ENCODE results near the gene MYMK. TPM values are rescaled to one million over a fixed set of nuclear protein-coding genes. Genes with fewer than 3 reads are reported as not detected.

MYMK gene
- total and polyA plus RNA-seq, 2 of the 8 experiments (the other 6 are each of a cell fraction or from before 2014, with no cell fraction given): not detected

DNA sequence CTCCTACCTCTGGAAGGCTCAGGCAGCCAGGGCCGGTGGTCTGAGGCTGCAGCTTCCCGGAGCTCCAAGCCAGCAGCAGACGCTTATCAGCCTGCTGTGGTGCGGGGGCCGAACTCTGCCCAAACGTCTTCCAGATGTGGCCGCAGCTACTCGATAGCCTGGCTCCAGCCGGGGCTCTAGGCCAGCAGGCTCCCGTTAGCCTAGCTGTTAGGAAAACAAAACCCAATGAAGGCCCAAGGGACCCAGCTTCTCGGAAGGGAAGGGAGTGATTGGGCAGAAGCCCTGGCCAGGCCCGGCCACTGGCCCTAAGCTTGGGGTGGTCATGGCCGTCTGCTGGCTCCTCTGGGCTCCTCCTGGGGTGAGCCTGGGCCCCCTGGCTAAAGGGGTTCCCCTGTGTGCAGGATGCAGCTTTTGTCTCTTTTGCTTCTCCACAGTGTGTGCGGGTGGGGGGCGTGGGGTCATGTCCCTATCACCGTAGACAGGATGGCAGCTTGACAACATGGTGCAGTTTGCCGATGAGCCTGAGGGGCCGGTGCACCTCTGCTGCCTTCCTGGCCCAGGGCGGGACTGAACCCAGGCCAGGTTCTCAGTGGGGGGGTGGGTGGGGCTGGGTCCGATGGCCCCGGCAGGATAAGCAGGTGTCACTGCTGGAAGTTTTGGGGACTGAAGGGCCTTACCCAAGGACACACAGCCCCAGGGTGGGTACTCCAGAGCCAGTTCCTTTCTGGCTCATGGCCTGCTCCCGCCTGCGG is 18.7 kb downstream of the MYMK start:
- POLR2A ChIA-PET (ENCODE audit: partially characterized antibody): no interaction called here
- no peak overlapping the region for H2BK20ac ChIP-seq (ENCODE audit: low read length)
- H2BK15ac ChIP-seq (ENCODE audit: low read length): no peak overlapping the region
- H3K23me2 ChIP-seq (ENCODE audit: low read depth, low read length): 0 out of 2 replicates have a peak, but pooled peaks cover 1% of the 10 kb centered on the region
- no peak overlapping the region for H3K18ac ChIP-seq (ENCODE audit: extremely low read depth, low read length)
- H2BK120ac ChIP-seq (replicated peaks; ENCODE audit: low read depth, low read length): no peak overlapping the region
- no peaks in the 10 kb centered on the region for H3K79me1 ChIP-seq (ENCODE audit: low read depth, low read length)
- H3K4me1 ChIP-seq (replicated peaks in 1 of 4; ENCODE audit: control insufficient read depth in 3 of 4, insufficient read depth in 4 of 4, low read length in 3 of 4): peaks cover 0 to 15% (median 12%) of the 10 kb centered on the region in 4 experiments; a peak in 6 of 7 replicates
- no peak overlapping the region for H4K91ac ChIP-seq (replicated peaks; ENCODE audit: insufficient read length, low read length)
- H2BK5ac ChIP-seq (ENCODE audit: low read depth, low read length): no peak overlapping the region
- no peak overlapping the region for H3K23ac ChIP-seq (ENCODE audit: insufficient read length)
- H3K27me3 ChIP-seq (replicated peaks in 1 of 4; ENCODE audit: control insufficient read depth in 3 of 4, extremely low read depth in 1 of 4, insufficient read depth in 3 of 4, low read length in 3 of 4): peaks cover 0 to 2% (median 0%) of the 10 kb centered on the region in 4 experiments; a peak in 2 of 7 replicates
- CTCF ChIA-PET (ENCODE audit: partially characterized antibody): interaction anchor here (0.5 to 3.0 kb wide), 11 partner anchors 11 to 261 kb away, joined by 3 to 13 read pairs (median 4); partner anchors contain the start of genes ADAMTSL2 and MYMK
- no peak overlapping the region for H3K4me3 ChIP-seq (ENCODE audit: extremely low read depth in 1 of 4, insufficient read depth in 2 of 4, low read depth in 3 of 4, low read length in 4 of 4)
- H4K20me1 ChIP-seq (replicated peaks in 1 of 2; ENCODE audit: control insufficient read depth in 1 of 2, insufficient read depth in 2 of 2, low read length in 2 of 2): no peaks in the 10 kb centered on the region
- no peak for DNase-seq (ENCODE audit: low read depth in 1 of 2, low spot score in 2 of 2)
- H3K14ac ChIP-seq (ENCODE audit: insufficient read length): no peak overlapping the region
- H3K4me2 ChIP-seq (ENCODE audit: insufficient read depth in 1 of 2, low read depth in 2 of 2, low read length in 2 of 2): no peak overlapping the region
- no peak overlapping the region for H4K8ac ChIP-seq (ENCODE audit: extremely low read depth, insufficient read depth, low read length)
- H3K9me3 ChIP-seq (ENCODE audit: insufficient read depth in 2 of 2, low read depth in 1 of 2, low read length in 1 of 2): peaks cover 2 to 11% of the 10 kb centered on the region in 2 experiments; a peak in 2 of 4 replicates
- no peak for FAIRE-seq
- H2AK5ac ChIP-seq (ENCODE audit: low read depth, low read length): no peak overlapping the region
- H3K4ac ChIP-seq (replicated peaks; ENCODE audit: insufficient read length, low read depth, low read length): no peak overlapping the region
- no peak overlapping the region for H3K9ac ChIP-seq (replicated peaks in 1 of 4; ENCODE audit: extremely low read depth in 1 of 4, low read depth in 3 of 4, low read length in 3 of 4)
- no peak overlapping the region for H3K56ac ChIP-seq (replicated peaks; ENCODE audit: insufficient read length, low read depth, low read length)
- WGBS, 2 experiments (ENCODE audit: extremely low coverage in 1 of 2, insufficient coverage in 1 of 2, insufficient read length in 1 of 2, insufficient replicate concordance in 2 of 2, low coverage in 1 of 2, low lambda C conversion rate in 2 of 2, missing lambda C conversion rate in 1 of 2): 89% methylated on average over 16 of the region's 23 CpGs; no CpG with 5 or more reads in 1 of the 2 experiments
- TF ChIP-seq, protein P1, sequence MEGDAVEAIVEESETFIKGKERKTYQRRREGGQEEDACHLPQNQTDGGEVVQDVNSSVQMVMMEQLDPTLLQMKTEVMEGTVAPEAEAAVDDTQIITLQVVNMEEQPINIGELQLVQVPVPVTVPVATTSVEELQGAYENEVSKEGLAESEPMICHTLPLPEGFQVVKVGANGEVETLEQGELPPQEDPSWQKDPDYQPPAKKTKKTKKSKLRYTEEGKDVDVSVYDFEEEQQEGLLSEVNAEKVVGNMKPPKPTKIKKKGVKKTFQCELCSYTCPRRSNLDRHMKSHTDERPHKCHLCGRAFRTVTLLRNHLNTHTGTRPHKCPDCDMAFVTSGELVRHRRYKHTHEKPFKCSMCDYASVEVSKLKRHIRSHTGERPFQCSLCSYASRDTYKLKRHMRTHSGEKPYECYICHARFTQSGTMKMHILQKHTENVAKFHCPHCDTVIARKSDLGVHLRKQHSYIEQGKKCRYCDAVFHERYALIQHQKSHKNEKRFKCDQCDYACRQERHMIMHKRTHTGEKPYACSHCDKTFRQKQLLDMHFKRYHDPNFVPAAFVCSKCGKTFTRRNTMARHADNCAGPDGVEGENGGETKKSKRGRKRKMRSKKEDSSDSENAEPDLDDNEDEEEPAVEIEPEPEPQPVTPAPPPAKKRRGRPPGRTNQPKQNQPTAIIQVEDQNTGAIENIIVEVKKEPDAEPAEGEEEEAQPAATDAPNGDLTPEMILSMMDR (IDR thresholded peaks at IDR 0.05; ENCODE audit: control extremely low read depth in 1 of 3, insufficient read depth in 1 of 3, low read depth in 1 of 3, low read length in 3 of 3): no peak
- no peak for TF ChIP-seq RAD21 (IDR thresholded peaks at IDR 0.05 in 1 of 2, conservative IDR thresholded peaks at IDR 0.05 in 1 of 2; ENCODE audit: low read depth in 2 of 2, low read length in 2 of 2)
- no peak for TF ChIP-seq BACH1 (IDR thresholded peaks at IDR 0.05; ENCODE audit: low read length)
- no peak for TF ChIP-seq CBX8 (IDR thresholded peaks at IDR 0.05; ENCODE audit: borderline replicate concordance, low read depth, low read length)
- no peak for TF ChIP-seq CEBPB (IDR thresholded peaks at IDR 0.05; ENCODE audit: low read depth, low read length)
- TF ChIP-seq PHF8 (conservative IDR thresholded peaks at IDR 0.05; ENCODE audit: low read depth, low read length): no peak
- TF ChIP-seq JUND (IDR thresholded peaks at IDR 0.05; ENCODE audit: low read length): no peak
- TF ChIP-seq KDM5A (IDR thresholded peaks at IDR 0.05; ENCODE audit: low read length): no peak
- TF ChIP-seq KDM1A (IDR thresholded peaks at IDR 0.05; ENCODE audit: borderline replicate concordance, low read length): no peak
- no peak for TF ChIP-seq SIRT6 (IDR thresholded peaks at IDR 0.05; ENCODE audit: low read length)
- H2AFZ ChIP-seq (ENCODE audit: low read length): no peak overlapping the region
- H3K79me2 ChIP-seq (ENCODE audit: control insufficient read depth in 1 of 2, insufficient read depth in 2 of 2, low read length in 2 of 2): no peaks in the 10 kb centered on the region
- no peak overlapping the region for H4K5ac ChIP-seq (ENCODE audit: insufficient read length, low read depth, low read length)
- H3K36me3 ChIP-seq (ENCODE audit: control insufficient read depth in 2 of 4, insufficient read depth in 4 of 4, low read length in 3 of 4): no peaks in the 10 kb centered on the region
- H3K27ac ChIP-seq (ENCODE audit: low read depth, low read length): no peak overlapping the region
- H2BK12ac ChIP-seq (ENCODE audit: low read depth, low read length): no peak overlapping the region
